Gastrocnemius medialis (tissue), 4 donors: ENCODE data around the gene PSTPIP1. TPM values are rescaled to one million over a fixed set of nuclear protein-coding genes. Genes with fewer than 3 reads are reported as not detected.

Experiments
- ATAC-seq, 2 donors: fragments of 150-250 bp; one replicate each; pipeline ENCODE4 v1.9.1; 2016
- DNase-seq, 2 donors: peaks; one replicate each; pipeline ENCODE4 v3.0.0-alpha.2; 2019
- H3K27ac ChIP-seq, 4 donors: fragments of 200-600 bp; sonication (generic); 1 replicate in 1 of 4; 2 replicates in 3 of 4; pipeline ENCODE4 v1.5.1; 2016 to 2018; ENCODE audit warnings: mild to moderate bottlenecking in 2 of 4, moderate library complexity in 1 of 4
- H3K27me3 ChIP-seq, 3 donors: fragments of 200-600 bp; sonication (generic) in 2 of 3; 1 replicate in 1 of 3; 2 replicates in 2 of 3; pipeline versions ENCODE4 v1.5.1 to v1.6.0; 2016 to 2019; ENCODE audit warnings: mild to moderate bottlenecking in 1 of 3, moderate library complexity in 1 of 3
- H3K36me3 ChIP-seq, 2 donors: fragments of 200-600 bp; sonication (generic) in 1 of 2; one replicate each; pipeline ENCODE4 v1.5.1; 2017 to 2018
- H3K4me1 ChIP-seq, 2 donors: fragments of 200-600 bp; sonication (generic) in 1 of 2; one replicate each; pipeline ENCODE4 v1.5.1; 2016 to 2017; ENCODE audit warnings: mild to moderate bottlenecking in 2 of 2
- H3K4me3 ChIP-seq, 4 donors: fragments of 200-600 bp; sonication (generic) in 3 of 4; 1 replicate in 1 of 4; 2 replicates in 3 of 4; pipeline ENCODE4 v1.5.1; 2016 to 2019; ENCODE audit warnings: mild to moderate bottlenecking in 2 of 4
- H3K9me3 ChIP-seq, 3 donors: fragments of 200-600 bp; sonication (generic) in 2 of 3; 1 replicate in 1 of 3; 2 replicates in 2 of 3; pipeline ENCODE4 v1.5.1; 2016 to 2019
- CTCF ChIP-seq, 5 experiments: fragments of 450-650 bp in 3 of 5; fragments of 200-600 bp in 2 of 5; sonication (generic) in 2 of 5; IDR thresholded peaks in 4 of 5; conservative IDR thresholded peaks in 1 of 5; 1 replicate in 4 of 5; 2 replicates in 1 of 5; pipeline ENCODE4 v1.5.1; 2016 to 2019; ENCODE audit warnings: antibody characterized with exemption in 5 of 5, mild to moderate bottlenecking in 3 of 5, moderate library complexity in 3 of 5
- POLR2A ChIP-seq, 2 donors: fragments of 450-650 bp; IDR thresholded peaks; one replicate each; pipeline ENCODE4 v1.6.1; 2017; ENCODE audit warnings: antibody characterized with exemption in 2 of 2, mild to moderate bottlenecking in 2 of 2, moderate library complexity in 2 of 2
- in situ Hi-C, 4 donors: fragments of 200-750 bp; cut with MboI; loops; one replicate each; pipeline versions ENCODE4 v1.15.0 to v1.8.0; 2017; ENCODE audit warnings: low sequenced_read_pairs in 4 of 4
- intact Hi-C: fragments of 100-400 bp; cut with DNase I; formaldehyde crosslinking; loops from one replicate; pipeline ENCODE4 v1.15.1; 2023; ENCODE audit warnings: low total_unique reads
- total RNA-seq, 4 donors: library from RNA; depleted of rRNA; stranded (reverse); fragments of >200 nt; gene quantifications; one replicate each; pipeline versions ENCODE4 v1.1.0 to v1.2.3, GENCODE V29; 2016

Gene PSTPIP1
- total RNA-seq, 4 donors from 2014 or later, result 0.76 to 5.2 (median 3.1) TPM; not detected in 1

- no peaks in the 10 kb centered on the region for H3K9me3 ChIP-seq
- no peak overlapping the region for H3K4me3 ChIP-seq
- H3K27ac ChIP-seq, result peak overlapping the region; percentile 80 to 93 (median 87)
- in situ Hi-C loops, result no loop called here
- H3K4me1 ChIP-seq, result peaks cover 73 to 91% of the 10 kb centered on the region in 2 donors
- TF ChIP-seq POLR2A (IDR thresholded peaks at IDR 0.05) (no peak), CTCF (IDR thresholded peaks at IDR 0.05 in 4 of 5, conservative IDR thresholded peaks at IDR 0.05 in 1 of 5) (no peak)
- DNase-seq, result no peak
- no peaks in the 10 kb centered on the region for H3K36me3 ChIP-seq
- intact Hi-C loops, result loop anchor here (10.0 kb wide), 1 partner anchor 875 kb away; no protein-coding TSS in a partner anchor
- peak; percentile 55 to 71 for ATAC-seq
- H3K27me3 ChIP-seq, result no peaks in the 10 kb centered on the region
These were observed 64.9 kb downstream of the PSTPIP1 start for GRCh38 chr15:77059786-77060361.

GRCh38 chr15:77060546-77060945 lies 65.6 kb downstream of the PSTPIP1 start:
- in situ Hi-C loops, result no loop called here
- TF ChIP-seq POLR2A (IDR thresholded peaks at IDR 0.05), result no peak
- no peak for TF ChIP-seq CTCF (IDR thresholded peaks at IDR 0.05 in 4 of 5, conservative IDR thresholded peaks at IDR 0.05 in 1 of 5)
- H3K27ac ChIP-seq, result peak overlapping the region; percentile 80 to 93 (median 87)
- no peaks in the 10 kb centered on the region for H3K36me3 ChIP-seq
- DNase-seq (peak; percentile 46 to 77), ATAC-seq (peak; percentile 89 to 95)
- H3K9me3 ChIP-seq, result no peaks in the 10 kb centered on the region
- H3K27me3 ChIP-seq, result no peaks in the 10 kb centered on the region
- H3K4me1 ChIP-seq, result peaks cover 73 to 87% of the 10 kb centered on the region in 2 donors
- intact Hi-C loops, result loop anchor here (10.0 kb wide), 1 partner anchor 876 kb away; no protein-coding TSS in a partner anchor
- peak overlapping the region in 3 of 4 donors; percentile 5 to 38 (median 20) for H3K4me3 ChIP-seq

GRCh38 chr15:77063249-77063648 lies 68.3 kb downstream of the PSTPIP1 start:
- in situ Hi-C loops, result no loop called here
- Histone ChIP-seq H3K36me3 (no peaks in the 10 kb centered on the region), H3K4me3 (no peak overlapping the region), H3K27ac (peak overlapping the region; percentile 80 to 93 (median 87)), H3K4me1 (peaks cover 72 to 84% of the 10 kb centered on the region in 2 donors), H3K9me3 (no peaks in the 10 kb centered on the region), H3K27me3 (no peaks in the 10 kb centered on the region)
- DNase-seq (no peak), ATAC-seq (no peak)
- no peak for TF ChIP-seq POLR2A (IDR thresholded peaks at IDR 0.05)
- TF ChIP-seq CTCF (IDR thresholded peaks at IDR 0.05 in 4 of 5, conservative IDR thresholded peaks at IDR 0.05 in 1 of 5), result no peak
- intact Hi-C loops, result loop anchor here (10.0 kb wide), 1 partner anchor 878 kb away; no protein-coding TSS in a partner anchor

- Histone ChIP-seq H3K27me3 (no peaks in the 10 kb centered on the region), H3K27ac (peak overlapping the region; percentile 80 to 93 (median 87)), H3K4me3 (no peak overlapping the region), H3K36me3 (no peaks in the 10 kb centered on the region), H3K9me3 (no peaks in the 10 kb centered on the region), H3K4me1 (peaks cover 76 to 86% of the 10 kb centered on the region in 2 donors)
- DNase-seq (no peak), ATAC-seq (no peak)
- in situ Hi-C loops, result no loop called here
- intact Hi-C loops, result loop anchor here (10.0 kb wide), 1 partner anchor 879 kb away; no protein-coding TSS in a partner anchor
- TF ChIP-seq CTCF (IDR thresholded peaks at IDR 0.05 in 4 of 5, conservative IDR thresholded peaks at IDR 0.05 in 1 of 5) (no peak), POLR2A (IDR thresholded peaks at IDR 0.05) (no peak)
These were observed 69.1 kb downstream of the PSTPIP1 start for GRCh38 chr15:77064063-77064462.
